8988T (cell line): ENCODE data around the gene CRYGC.

Experiments
- DNase-seq: peaks from one replicate; pipeline ENCODE4 v3.0.0; 2011

Gene CRYGC

GRCh38 chr2:208092093-208092832 is 37.4 kb downstream of the CRYGC start:
- no peak for DNase-seq

GRCh38 chr2:208090420-208090819 is 39.2 kb downstream of the CRYGC start:
- DNase-seq: no peak

- DNase-seq: no peak
Observed at GRCh38 chr2:208086029-208086428, 43.6 kb downstream of the CRYGC start.

- DNase-seq: no peak
Observed at GRCh38 chr2:208083807-208084206, 45.8 kb downstream of the CRYGC start.
